Right lung (tissue), 5 donors: ENCODE data around the gene CSNK1A1. TPM values are rescaled to one million over a fixed set of nuclear protein-coding genes. Genes with fewer than 3 reads are reported as not detected.
"Not testable (repeated sequence)": the region's sequence is repeated elsewhere in the genome, so short reads cannot be mapped to it uniquely, and the experiment has no call there.

ENCODE experiments used
- DNase-seq, 2 donors: peaks; one replicate each; pipeline ENCODE4 v3.0.0-alpha.2; 2013
- polyA plus RNA-seq, 5 donors: library from polyadenylated mRNA; unstranded; fragments of 120-200 nt; gene quantifications; one replicate each; pipeline versions ENCODE4 v1.2.1 to v1.2.3, GENCODE V29; 2013; ENCODE audit warnings: inconsistent platforms in 1 of 5, low replicate concordance in 1 of 5; ENCODE audit not compliant: insufficient read length in 5 of 5, insufficient read depth in 1 of 5

The CSNK1A1 gene
- polyA plus RNA-seq, 5 donors: 155 to 224 (median 206) TPM

DNA sequence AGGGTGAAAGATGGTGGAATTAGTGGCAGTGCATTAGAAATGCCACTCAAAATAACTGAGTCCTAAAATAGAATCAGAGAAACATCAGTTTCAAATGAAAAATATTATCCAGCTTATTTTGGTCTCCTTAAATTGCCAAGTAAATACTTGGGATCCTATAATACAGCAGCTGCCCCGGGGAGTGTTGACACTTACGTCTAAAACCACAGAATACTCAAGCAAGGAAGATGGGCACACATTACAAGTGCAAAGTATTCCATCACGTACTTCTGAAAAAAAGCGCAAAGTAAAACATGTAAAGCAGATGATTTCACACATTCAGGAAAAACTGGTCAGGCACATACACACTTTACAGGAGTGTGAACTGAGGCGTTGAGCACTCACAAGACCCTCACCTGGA is 27.7 kb upstream of the CSNK1A1 start:
- DNase-seq: no peak

DNA sequence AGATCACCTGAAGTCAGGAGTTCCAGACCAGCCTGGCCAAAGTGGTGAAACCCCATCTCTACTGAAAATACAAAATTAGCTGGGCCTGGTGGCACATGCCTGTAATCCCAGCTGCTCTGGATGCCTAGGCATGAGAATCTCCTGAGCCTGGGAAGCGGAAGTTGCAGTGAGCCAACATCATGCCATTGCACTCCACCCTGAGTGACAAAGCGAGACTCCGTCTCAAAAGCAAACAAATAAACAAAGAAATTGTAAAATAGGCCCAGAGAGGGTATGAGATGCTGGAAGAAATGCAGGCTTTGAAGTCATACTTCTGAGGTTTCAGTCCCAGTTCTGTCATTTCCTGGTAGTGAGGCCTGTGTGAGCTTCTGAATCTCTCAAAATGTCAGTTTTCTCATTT is 24.8 kb upstream of the CSNK1A1 start:
- DNase-seq: no peak

DNA sequence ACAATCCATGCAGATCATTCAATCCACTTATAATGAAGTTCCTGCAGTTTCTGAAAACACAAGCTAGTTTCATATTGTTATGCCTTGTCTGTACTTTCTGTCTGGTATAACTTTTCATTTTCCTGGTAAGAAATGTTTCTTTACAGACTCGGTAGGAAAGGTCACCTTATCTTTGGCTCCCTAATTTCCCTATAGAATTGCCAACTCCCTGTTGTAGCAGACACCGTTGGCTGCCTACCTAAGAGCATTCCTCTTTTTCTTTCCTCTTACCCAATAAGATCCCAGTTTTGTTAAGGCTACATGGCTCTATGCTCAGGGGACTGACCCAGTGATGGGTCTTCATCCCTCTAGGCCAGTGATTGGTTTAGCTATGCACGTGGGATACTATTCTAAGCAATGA is 23.9 kb upstream of the CSNK1A1 start:
- no peak for DNase-seq

DNA sequence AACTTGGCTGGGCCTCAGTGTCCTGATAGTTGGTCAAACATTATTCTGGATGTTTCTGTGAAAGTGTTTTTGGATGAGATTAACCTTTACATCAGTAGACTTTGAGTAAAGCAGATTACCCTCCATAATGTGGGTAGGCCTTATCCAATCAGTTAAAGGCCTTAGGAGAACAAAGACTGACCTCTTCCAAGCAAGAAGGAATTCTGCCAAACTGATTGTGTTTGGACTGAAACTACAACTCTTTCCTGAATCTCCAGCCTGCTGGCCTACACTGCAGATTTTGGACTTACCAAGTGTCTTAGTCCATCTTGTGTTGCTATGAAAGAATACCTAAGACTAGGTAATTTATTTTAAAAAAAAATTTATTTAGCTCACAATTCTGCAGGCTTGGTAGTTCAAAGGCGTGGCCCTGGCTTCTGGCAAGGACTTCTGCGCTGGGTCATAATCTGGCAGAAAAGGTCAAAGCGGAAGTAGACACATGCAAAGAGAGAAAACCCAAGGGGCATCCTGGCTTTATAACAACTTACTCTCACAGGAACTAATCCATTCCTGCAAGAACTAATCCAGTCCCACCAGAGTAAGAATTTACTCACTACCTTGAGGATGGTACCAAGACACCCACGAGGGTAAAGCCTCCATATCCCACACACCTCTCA is 21.5 kb upstream of the CSNK1A1 start:
- no peak for DNase-seq

DNA sequence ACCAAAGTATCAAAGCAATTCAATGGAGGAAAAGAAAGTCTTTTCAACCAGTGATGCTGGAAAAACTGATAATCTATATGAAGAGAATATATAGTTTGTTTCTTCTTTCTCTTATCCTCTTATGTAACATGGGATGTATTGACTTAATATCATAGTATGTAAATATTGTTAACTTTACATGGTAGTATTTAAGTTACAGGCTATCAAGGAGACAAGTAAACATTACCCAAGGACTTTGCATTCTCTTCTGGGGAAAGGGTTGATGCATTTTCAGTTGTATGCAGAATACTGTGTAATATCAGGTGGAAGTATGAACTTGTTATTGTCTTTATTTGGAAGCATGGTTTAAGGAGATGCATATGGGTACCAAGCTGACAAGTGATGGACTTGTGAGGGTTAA is 20.9 kb upstream of the CSNK1A1 start:
- no peak for DNase-seq

DNA sequence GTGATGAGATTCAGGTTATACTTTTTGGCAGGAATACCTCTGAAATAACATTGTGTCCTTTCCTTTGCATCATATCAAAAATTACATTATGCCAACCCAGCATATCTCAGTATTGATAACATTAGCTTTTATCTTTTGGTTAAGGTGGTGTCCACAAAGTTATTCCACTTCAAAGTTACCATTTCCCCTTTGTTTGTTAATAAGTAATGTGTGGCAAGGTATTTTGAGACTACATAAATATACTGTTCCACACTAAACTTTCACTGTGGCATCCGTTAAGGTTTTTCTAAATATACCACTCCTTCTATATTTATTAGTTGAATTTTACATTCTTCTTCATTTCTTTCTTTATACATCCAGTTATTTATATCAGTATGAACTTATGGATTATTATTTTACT is 16.0 kb upstream of the CSNK1A1 start:
- no peak for DNase-seq

DNA sequence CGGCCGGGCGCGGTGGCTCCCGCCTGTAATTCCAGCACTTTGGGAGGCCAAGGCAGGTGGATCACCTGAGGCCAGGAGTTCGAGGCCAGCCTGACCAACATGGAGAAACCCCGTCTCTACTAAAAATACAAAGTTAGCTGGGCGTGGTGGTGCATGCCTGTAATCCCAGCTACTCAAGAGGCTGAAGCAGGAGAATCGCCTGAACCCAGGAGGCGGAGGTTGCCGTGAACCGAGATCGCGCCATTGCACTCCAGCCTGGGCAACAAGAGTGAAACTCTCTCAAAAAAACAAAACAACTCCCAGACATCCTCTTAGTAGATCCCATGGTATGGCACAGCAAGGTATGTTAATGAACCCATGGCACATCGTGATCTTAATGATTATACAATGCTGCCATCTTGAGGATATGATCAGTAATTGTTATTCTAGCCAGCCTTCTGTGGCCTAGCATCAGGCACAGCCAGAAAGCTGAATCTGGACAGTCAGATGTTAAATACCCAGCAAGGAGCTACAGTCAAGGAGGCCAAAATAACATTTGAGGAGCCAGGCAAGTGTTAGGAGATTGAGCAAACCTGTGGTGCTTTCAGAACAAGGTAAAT is 13.4 kb upstream of the CSNK1A1 start:
- not testable (repeated sequence) for DNase-seq

DNA sequence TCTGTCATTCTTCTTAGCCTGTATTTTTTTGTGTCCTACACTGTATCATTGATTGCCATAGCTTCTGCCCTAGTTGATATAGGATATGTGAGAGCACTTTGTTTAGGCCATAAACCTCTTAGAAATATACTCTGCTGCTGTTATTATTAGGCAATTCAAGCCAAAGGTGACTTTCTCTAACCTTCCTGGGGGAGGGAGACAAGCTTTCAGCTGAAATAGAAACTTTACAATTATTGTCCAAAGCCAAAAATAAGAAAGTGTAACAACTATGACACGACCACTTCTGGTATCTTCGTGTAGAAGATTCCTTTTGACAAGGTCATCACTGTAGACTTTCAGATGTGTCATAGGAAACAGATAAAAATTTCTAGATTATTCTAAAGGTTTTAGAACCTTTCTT is 12.2 kb upstream of the CSNK1A1 start:
- no peak for DNase-seq

DNA sequence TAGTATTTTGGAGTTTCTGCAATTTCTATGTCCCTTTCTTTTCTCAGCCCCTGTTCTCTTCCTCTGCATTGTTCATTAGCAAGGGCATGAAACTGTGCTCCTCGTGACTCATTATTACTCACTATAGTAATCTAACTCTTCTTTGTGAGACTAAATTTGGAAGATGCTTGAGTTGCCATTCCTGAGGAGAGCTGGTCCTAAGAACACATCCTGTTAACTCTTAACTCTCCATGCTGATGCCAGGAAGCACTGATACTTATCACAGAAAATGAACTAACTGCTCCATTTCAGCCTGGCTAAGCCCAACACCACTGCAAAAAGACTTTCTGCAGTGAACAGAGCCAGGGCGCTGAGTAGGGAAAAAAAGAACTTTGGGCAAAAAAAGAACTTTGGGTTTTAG is 10.6 kb upstream of the CSNK1A1 start:
- no peak for DNase-seq

DNA sequence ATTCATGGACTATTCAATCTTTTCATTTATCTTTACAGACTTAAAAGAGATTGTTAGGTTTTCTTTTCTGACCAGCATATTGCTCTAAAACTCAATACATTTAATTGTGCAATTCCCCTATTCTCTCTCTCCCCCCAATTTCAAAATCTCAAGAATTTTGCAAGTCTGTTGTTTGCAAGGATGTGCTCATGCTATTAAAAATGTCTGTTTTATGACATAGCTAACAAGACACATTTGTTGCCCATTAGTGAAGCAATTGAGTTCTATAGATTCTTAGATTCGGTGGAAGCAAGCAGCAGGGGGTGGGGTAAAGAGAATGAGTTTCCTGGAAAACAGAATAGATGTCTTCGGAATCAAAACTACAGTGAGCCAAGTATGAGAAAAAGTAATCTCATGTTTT is 8.5 kb upstream of the CSNK1A1 start:
- DNase-seq: no peak

DNA sequence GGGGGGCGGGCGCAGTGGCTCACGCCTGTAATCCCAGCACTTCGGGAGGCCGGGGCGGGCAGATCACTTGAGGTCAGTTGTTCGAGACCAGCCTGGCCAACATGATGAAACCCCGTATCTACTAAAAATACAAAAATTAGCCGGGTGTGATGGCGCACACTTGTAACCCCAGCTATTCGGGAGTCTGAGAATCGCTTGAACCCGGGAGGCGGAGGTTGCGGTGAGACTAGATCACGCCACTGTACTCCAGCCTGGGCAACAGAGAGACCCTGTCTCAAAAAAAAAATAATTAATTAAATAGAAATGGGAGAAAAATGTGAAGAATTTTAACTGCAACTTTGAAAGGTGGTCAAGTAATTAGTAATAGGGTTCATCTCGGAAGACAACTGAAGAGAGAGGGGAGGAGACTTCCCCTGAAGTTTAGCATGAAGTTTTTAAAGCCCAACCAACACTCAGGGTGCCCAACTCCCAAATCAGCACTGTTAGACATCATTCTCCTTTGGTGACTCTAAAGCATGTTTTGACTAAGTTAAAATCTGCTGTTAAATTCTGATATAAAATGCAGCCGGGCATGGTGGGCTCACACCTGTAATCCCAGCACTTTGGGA is 1.4 kb upstream of the CSNK1A1 start:
- no peak for DNase-seq

DNA sequence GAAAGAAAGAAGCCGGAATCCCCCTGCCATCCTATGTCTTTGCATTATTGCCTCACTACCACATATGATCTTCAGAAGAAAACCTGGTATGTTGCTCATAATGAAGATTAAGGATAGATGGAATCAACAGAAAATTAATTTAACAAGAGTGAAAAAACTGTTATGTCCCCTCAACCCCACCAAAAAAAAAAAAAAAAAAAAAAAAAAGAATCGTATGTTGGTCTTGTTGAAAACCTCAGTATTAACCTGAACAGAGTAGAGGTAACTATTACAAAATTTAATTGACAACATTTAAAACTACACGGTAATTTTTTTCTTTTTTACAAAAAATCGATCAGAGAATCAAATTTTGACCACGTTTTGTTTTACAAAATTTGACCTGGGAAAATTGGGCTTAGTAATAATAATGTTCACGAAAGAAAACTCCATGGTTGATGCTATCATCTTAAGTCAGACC is 827 bp upstream of the CSNK1A1 start:
- no peak for DNase-seq

DNA sequence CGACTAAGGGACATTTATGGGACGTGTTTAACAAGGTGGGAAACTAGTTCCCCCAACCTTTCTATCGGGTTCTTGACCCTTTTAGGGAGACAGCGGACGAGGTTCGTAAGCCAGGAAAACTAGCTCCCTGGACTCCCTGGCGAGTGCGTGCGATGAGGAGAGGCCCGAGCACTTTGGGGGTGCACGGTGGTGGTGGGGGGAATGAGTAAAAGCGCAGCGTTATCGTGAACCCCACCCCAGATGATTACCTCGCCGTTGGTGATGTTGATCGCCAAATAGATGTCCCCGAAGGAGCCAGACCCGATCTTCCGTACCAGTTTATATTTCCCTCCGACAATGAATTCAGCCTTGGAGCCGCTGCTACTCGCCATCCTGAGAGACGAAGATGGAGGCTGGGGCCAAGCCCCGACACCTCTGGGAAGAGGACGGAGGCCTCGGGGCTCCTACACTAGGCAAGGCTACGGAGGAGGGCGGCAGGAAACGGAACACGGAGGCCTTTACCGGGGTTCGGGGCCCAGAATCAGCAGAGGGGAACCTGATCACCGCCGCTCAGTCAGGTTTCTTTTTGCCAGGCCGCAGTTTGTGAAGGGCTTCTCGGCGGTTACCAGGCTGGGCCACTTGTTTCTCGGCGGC is 529 bp downstream of the CSNK1A1 start:
- DNase-seq: peak in 1 of 2 donors; percentile 51

DNA sequence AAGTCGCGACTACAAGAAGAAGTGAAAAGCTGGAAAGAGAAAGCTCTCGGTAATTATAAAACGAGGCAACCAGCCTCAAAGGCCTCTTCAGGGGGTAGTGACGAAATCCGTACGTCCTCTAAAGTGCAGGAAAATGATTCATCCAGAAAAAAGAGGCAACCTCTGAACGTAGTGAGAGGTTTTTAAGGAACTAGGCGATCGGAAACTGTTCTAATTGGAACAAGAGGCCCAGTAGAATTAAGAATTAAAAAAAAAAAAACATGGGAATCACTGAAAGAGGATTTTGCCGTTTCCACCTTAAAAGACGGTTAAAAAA is 1.0 kb downstream of the CSNK1A1 start:
- no peak for DNase-seq

DNA sequence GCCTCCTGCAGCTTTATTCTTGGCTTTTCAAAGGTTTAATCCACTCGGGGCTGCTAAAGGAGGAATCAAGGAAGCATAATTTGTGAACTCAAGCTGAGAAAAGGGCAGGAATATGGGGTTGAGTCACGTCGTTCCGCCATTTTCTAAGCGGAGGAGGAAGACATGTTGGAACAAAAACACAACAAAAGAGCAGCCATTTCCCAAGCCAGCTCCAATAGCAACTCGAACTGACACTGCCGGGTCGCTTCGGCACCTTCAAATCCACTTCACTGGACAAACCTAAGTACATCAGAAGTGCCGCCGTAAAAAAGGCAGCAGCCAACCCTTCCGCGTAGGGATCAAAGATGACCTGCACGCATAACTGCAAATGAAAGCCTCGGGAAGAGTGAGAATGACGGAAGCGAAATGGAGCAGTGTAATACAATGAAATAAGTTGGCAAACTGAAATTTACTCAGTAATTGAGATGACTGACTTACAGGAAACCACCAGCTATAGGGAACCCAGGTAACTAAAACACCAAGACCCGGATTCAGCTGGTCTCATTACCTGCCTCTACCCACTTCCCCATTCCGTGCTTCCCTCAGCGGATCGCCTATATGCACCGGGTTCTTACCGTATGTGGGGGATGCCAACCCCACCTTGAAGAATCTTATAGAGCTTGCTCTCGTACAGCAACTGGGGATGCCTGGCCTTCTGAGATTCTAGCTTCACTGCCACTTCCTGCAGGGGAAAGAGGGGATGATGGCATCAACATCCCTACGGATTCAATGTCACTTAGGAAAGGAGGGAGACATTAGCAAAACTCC is 1.6 kb downstream of the CSNK1A1 start:
- DNase-seq: peak in 1 of 2 donors; percentile 51

DNA sequence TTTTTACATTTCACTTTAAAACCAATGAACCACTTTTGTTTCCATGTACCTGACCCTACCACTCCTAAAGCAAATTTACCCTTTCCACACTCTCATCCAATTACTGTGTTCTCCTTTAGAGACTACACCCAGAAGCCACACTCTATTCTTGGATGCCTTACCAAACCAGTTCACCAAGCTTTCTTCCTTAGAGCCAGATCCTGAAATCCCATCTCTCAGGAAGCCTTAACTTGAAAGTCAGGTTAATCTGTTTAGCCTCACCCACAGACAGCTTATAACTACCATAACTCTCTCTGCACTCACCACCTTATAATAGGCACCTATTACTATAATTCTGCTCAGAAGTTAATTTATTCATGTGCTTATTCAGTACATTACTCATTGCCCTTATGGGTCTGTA is 4.3 kb downstream of the CSNK1A1 start:
- no peak for DNase-seq

DNA sequence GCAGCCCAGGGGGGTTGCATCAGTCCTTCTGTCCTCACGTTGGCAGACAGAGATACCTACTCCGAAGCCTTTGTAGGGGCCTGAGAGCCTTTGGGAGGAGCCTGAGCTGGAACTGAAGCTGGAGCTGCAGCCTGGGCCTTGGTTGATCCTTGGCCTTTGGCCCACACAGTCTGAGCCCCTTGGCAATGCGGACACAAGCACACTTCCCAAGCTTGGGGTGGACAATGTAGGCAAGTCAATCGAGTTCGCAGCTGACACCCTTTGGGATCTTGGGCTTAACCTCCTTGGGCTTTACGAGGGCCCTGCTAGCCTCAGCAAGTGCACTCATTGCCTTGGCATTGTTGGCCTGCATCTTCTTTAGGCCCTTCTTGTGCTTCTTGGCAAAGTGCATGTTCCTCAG is 5.9 kb downstream of the CSNK1A1 start:
- no peak for DNase-seq

DNA sequence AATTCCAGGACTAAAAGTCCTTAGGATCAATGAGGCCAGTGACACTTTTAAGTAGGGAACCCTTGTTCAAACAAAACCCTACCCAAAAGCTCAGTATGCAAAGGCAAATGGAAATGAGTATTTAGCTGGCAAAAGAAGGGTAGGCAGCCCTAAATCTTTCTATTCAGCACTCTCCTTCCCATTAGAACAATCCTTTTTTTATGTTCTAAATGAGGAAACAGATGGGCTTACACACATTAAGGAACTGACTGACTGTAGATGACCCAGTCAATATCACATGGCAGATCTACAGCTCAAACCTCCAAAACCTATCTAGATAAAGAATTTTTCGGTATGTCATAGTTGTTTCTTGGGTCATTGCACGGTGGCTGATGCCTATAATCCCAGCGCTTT is 7.2 kb downstream of the CSNK1A1 start:
- no peak for DNase-seq

DNA sequence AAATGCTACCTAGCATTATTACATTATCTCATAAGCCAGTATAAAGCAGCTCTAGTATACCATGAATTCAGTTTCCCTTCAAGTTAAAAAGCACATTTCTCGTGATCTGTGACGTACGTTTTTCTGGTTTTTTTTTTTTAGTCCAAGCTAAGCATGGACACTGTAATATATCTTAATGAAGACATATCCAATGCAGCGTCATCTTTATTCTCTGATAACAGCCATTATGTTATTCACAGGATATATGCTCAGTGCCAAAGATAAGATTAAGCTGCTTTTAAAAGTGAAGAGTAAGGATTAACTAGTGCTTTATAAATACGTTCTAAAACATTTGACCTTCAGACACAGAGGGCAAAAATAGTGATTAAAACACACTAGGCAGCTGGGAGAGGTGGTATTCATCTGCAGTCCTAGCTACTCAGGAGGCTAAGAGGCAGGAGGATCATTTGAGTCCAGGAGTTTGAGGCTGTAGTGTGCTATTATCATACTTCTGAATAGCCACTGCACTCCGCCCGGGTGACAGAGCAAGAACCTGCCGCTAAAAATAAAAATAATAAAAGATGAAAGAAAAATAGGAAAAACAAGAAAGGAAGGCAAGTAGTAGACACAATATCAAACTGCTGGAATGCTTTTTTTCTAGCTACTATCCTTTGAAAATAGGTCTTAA is 7.7 kb downstream of the CSNK1A1 start:
- no peak for DNase-seq

DNA sequence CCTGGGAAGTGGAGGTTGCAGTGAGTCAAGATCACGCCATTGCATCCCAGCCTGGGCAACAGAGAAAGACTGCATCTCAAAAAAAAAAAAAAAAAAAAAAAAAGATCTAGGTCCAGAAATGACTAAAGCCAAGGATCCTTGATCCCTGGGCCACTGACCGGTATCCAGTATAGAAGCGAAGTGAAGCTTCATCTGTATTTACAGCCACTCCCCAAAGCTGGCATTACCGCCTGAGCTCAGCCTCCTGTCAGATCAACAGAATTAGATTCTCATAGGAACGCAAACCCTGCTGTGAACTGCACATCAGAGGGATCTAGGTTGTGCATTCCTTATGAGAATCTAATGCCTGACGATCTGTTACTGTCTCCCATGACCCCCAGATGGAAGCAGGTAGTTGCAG is 9.3 kb downstream of the CSNK1A1 start:
- DNase-seq: no peak

DNA sequence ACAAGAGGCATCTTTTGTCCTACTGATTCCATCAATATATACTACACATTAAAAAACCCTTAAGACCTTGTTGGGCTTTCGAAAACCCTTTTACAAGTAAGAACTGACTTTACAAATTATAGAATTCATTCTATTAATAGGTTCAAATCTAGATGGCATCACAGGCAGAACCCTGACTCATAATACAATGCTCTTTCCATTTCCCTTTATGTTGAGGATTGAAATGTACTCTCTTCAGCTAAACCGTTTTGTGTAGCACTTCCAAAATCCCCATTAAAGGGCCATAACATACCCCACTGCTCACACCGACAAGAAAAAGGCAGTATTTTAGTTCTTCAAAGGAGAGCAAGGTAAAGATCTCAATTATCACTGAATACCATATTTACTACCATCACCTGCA is 11.2 kb downstream of the CSNK1A1 start:
- DNase-seq: no peak
